NCI-H2196 treated with DMSO at 0.1 percent for 48 hours (cell line): Measurements from ENCODE around the gene MAST1.
"Not testable (repeated sequence)": the region's sequence is repeated elsewhere in the genome, so short reads cannot be mapped to it uniquely, and the experiment has no call there.

ENCODE experiments used
- DNase-seq: peaks from one replicate; lab custom pipeline; 2025; ENCODE audit not compliant: unreplicated experiment; lab: John Stamatoyannopoulos, UW

Gene MAST1

GRCh38 chr19:12838182-12838885 is at the start of gene MAST1:
Gene MAST1, plus strand, starts transcription at chr19:12838515. Its CDS starts 58 bp downstream, at chr19:12838573.
- DNase-seq, result peak; percentile 57

- DNase-seq, result peak; percentile 60
These were observed 49.6 kb upstream of the MAST1 start for GRCh38 chr19:12788682-12789097.

- no peak for DNase-seq
These were observed 49.0 kb upstream of the MAST1 start for GRCh38 chr19:12789098-12789903.

GRCh38 chr19:12789904-12790619 is 48.3 kb upstream of the MAST1 start:
- peak; percentile 94 for DNase-seq

GRCh38 chr19:12790628-12791344 is 47.5 kb upstream of the MAST1 start:
- no peak for DNase-seq

- peak; percentile 88 for DNase-seq
These were observed 46.8 kb upstream of the MAST1 start, which contains the start of gene JUNB for GRCh38 chr19:12791345-12792050. Gene JUNB, plus strand, starts transcription at chr19:12791486. Its CDS starts 286 bp downstream, at chr19:12791772.

- DNase-seq, result peak; percentile 40
These were observed 46.1 kb upstream of the MAST1 start for GRCh38 chr19:12792051-12792852.

- DNase-seq, result no peak
These were observed 45.4 kb upstream of the MAST1 start for GRCh38 chr19:12792853-12793289.

- peak; percentile 91 for DNase-seq
These were observed 44.8 kb upstream of the MAST1 start for GRCh38 chr19:12793290-12794195.

- DNase-seq, result no peak
These were observed 43.9 kb upstream of the MAST1 start for GRCh38 chr19:12794196-12794941.

- DNase-seq, result no peak
These were observed 43.3 kb upstream of the MAST1 start for GRCh38 chr19:12794971-12795381.

GRCh38 chr19:12796146-12797071 is 41.9 kb upstream of the MAST1 start:
- DNase-seq, result peak; percentile 76

- DNase-seq, result no peak
These were observed 41.2 kb upstream of the MAST1 start for GRCh38 chr19:12797141-12797587.

GRCh38 chr19:12797607-12798006 is 40.7 kb upstream of the MAST1 start:
- DNase-seq, result not testable (repeated sequence)

GRCh38 chr19:12799742-12800465 is 38.4 kb upstream of the MAST1 start:
- no peak for DNase-seq

- DNase-seq, result no peak
These were observed 37.9 kb upstream of the MAST1 start for GRCh38 chr19:12800466-12800770.
